Panc1 (cell line): Measurements from ENCODE around the gene PDLIM4. TPM values are rescaled to one million over a fixed set of nuclear protein-coding genes. Genes with fewer than 3 reads are reported as not detected.

ENCODE experiments used
- ATAC-seq: fragments of 200-7000 bp; cut with Tn5 transposase; 2 replicates; pipeline ENCODE4 v1.9.1; 2020; ENCODE audit warnings: mild to moderate bottlenecking, moderate library complexity
- BruUV-seq: library from RNA; stranded (reverse); fragments of 400-500 nt; replicated peaks from 2 replicates; lab custom pipeline; 2021; lab: Mats Ljungman, UMichigan
- CTCF ChIA-PET: fragments of 300-600 bp; sonication (Branson Sonifier 250); formaldehyde crosslinking; loops from one replicate; lab custom pipeline; 2022; ENCODE audit warnings: antibody characterized with exemption; lab: Charles Lee
- POLR2A ChIA-PET: fragments of 300-600 bp; sonication (Branson Sonifier 250); formaldehyde crosslinking; loops from one replicate; lab custom pipeline; 2022; ENCODE audit warnings: antibody characterized with exemption; lab: Charles Lee
- DNase-seq: peaks from one replicate; pipeline ENCODE4 v3.0.0-alpha.2; 2010; ENCODE audit warnings: low read depth, low spot score
- H3K27ac ChIP-seq: 2 replicates; pipeline ENCODE4 v1.5.1; 2011; ENCODE audit warnings: mild to moderate bottlenecking, low read length, inconsistent platforms
- H3K27me3 ChIP-seq: fragments of 200-500 bp; sonication (Bioruptor generic); 2 replicates; pipeline ENCODE4 v1.6.0; 2014; ENCODE audit warnings: low read length, inconsistent platforms; ENCODE audit not compliant: control insufficient read depth, insufficient read depth
- H3K36me3 ChIP-seq: fragments of 200-500 bp; sonication (Bioruptor generic); 2 replicates; pipeline ENCODE4 v1.5.1; 2014; ENCODE audit warnings: inconsistent platforms, mild to moderate bottlenecking, low read length, moderate library complexity; ENCODE audit not compliant: control insufficient read depth, insufficient read depth
- H3K4me1 ChIP-seq: 2 replicates; pipeline ENCODE4 v1.5.1; 2011; ENCODE audit warnings: inconsistent platforms, mild to moderate bottlenecking, low read length, moderate library complexity; ENCODE audit not compliant: control insufficient read depth, insufficient read depth
- H3K4me3 ChIP-seq, 2 experiments: 2 replicates each; pipeline ENCODE4 v1.5.1; 2011 to 2012; ENCODE audit warnings: low read depth in 2 of 2, low read length in 2 of 2, mild to moderate bottlenecking in 2 of 2, inconsistent platforms in 1 of 2, moderate library complexity in 1 of 2
- H3K9me3 ChIP-seq: fragments of 200-500 bp; sonication (Bioruptor generic); 2 replicates; pipeline ENCODE4 v1.5.1; 2014; ENCODE audit warnings: low read depth, mild to moderate bottlenecking, inconsistent platforms, low read length, moderate library complexity; ENCODE audit not compliant: control insufficient read depth, insufficient read depth
- CTCF ChIP-seq: fragments of 450-650 bp; IDR thresholded peaks from 2 replicates; pipeline ENCODE4 v1.5.1; 2017; ENCODE audit warnings: mild to moderate bottlenecking
- POLR2AphosphoS5 ChIP-seq: IDR thresholded peaks from 2 replicates; pipeline ENCODE4 v1.6.1; 2012; ENCODE audit warnings: mild to moderate bottlenecking, low read depth, low read length, moderate library complexity
- REST ChIP-seq, 2 experiments: IDR thresholded peaks; 2 replicates each; pipeline ENCODE4 v1.6.1; 2011 to 2012; ENCODE audit warnings: low read depth in 2 of 2, control low read depth in 1 of 2, low read length in 1 of 2, mild to moderate bottlenecking in 1 of 2, moderate library complexity in 1 of 2; ENCODE audit not compliant: insufficient read depth in 1 of 2
- SIN3A ChIP-seq: IDR thresholded peaks from 2 replicates; pipeline ENCODE4 v1.6.1; 2012; ENCODE audit warnings: low read depth, mild to moderate bottlenecking, low read length, moderate library complexity, borderline replicate concordance; ENCODE audit not compliant: insufficient read depth
- TCF7L2 ChIP-seq: IDR thresholded peaks from 2 replicates; pipeline ENCODE4 v1.6.1; 2011; ENCODE audit warnings: mild to moderate bottlenecking, low read depth, low read length, inconsistent platforms
- in situ Hi-C: cut with HindIII; loops from 2 replicates; pipeline ENCODE4 v1.10.0; 2016; ENCODE audit warnings: low sequenced_read_pairs, low pct_unique_long_range_greater_than_20kb
- intact Hi-C: fragments of 100-400 bp; cut with micrococcal nuclease; formaldehyde crosslinking; loops from one replicate; pipeline ENCODE4 v1.10.0; 2022; ENCODE audit not compliant: unreplicated experiment
- total RNA-seq: library from RNA; stranded (reverse); gene quantifications from one replicate; pipeline ENCODE4 v1.2.1, GENCODE V29; 2021; ENCODE audit not compliant: unreplicated experiment

The PDLIM4 gene
- total RNA-seq, 1 experiment from 2014 or later = 9.9 TPM

GRCh38 chr5:132254321-132254977, 3.0 kb upstream of the PDLIM4 start:
- BruUV-seq = no TSS peak
- no peaks in the 10 kb centered on the region for H3K9me3 ChIP-seq

More at GRCh38 chr5:132254321-132254977, 3.0 kb upstream of the PDLIM4 start:
- no peak overlapping the region for H3K4me3 ChIP-seq
- ATAC-seq = no peak
- CTCF ChIA-PET = no interaction called here
- DNase-seq = no peak
- intact Hi-C loops (no loop called here), in situ Hi-C loops (no loop called here)
- no peak overlapping the region for H3K27ac ChIP-seq
- POLR2A ChIA-PET = interaction anchor here (0.6 kb wide), 1 partner anchor 991 kb away, joined by 5 read pairs; no protein-coding TSS in a partner anchor
- H3K36me3 ChIP-seq = no peaks in the 10 kb centered on the region
- H3K27me3 ChIP-seq = no peaks in the 10 kb centered on the region; the same call in 1 of the 2 replicates
- no peaks in the 10 kb centered on the region for H3K4me1 ChIP-seq
- TF ChIP-seq POLR2AphosphoS5 (no peak), CTCF (no peak), REST (IDR thresholded peaks at IDR 0.05; ENCODE audit: insufficient read depth in 1 of 2, low read depth in 2 of 2, low read length in 1 of 2) (no peak), SIN3A (no peak), TCF7L2 (no peak)
